ENCODE data around the gene ZBTB3.
"Not testable (repeated sequence)": the region's sequence is repeated elsewhere in the genome, so short reads cannot be mapped to it uniquely, and the experiment has no call there.

ZBTB3 gene

GRCh38 chr11:62757846-62758788, 4.2 kb upstream of the ZBTB3 start:
- in situ Hi-C loops (cut with HindIII; ENCODE audit: low sequenced_read_pairs), result no loop called here

GRCh38 chr11:62755086-62755615, 1.2 kb upstream of the ZBTB3 start:
- in situ Hi-C loops (cut with HindIII; ENCODE audit: low sequenced_read_pairs), result no loop called here

GRCh38 chr11:62752994-62753735, 795 bp downstream of the ZBTB3 start:
- in situ Hi-C loops (cut with HindIII; ENCODE audit: low sequenced_read_pairs), result no loop called here

GRCh38 chr11:62752177-62752785, 1.7 kb downstream of the ZBTB3 start:
- in situ Hi-C loops (cut with HindIII; ENCODE audit: low sequenced_read_pairs), result no loop called here

GRCh38 chr11:62749931-62750330, 4.0 kb downstream of the ZBTB3 start:
- in situ Hi-C loops (cut with HindIII; ENCODE audit: low sequenced_read_pairs), result not testable (repeated sequence)

GRCh38 chr11:62747475-62748160, 6.3 kb downstream of the ZBTB3 start:
- in situ Hi-C loops (cut with HindIII; ENCODE audit: low sequenced_read_pairs), result no loop called here

- in situ Hi-C loops (cut with HindIII; ENCODE audit: low sequenced_read_pairs), result no loop called here
Measured at GRCh38 chr11:62737196-62737595, 16.8 kb downstream of the ZBTB3 start.

GRCh38 chr11:62732830-62733229, 21.1 kb downstream of the ZBTB3 start:
- in situ Hi-C loops (cut with HindIII; ENCODE audit: low sequenced_read_pairs), result no loop called here

GRCh38 chr11:62730076-62730475, 23.9 kb downstream of the ZBTB3 start:
- in situ Hi-C loops (cut with HindIII; ENCODE audit: low sequenced_read_pairs), result not testable (repeated sequence)

GRCh38 chr11:62728171-62728988, 25.6 kb downstream of the ZBTB3 start, which contains the start of gene TTC9C:
TSS of gene TTC9C (plus strand) at chr11:62728486. CDS start at chr11:62728849, 363 bp downstream.
- in situ Hi-C loops (cut with HindIII; ENCODE audit: low sequenced_read_pairs), result no loop called here

GRCh38 chr11:62727872-62728170, 26.1 kb downstream of the ZBTB3 start:
- in situ Hi-C loops (cut with HindIII; ENCODE audit: low sequenced_read_pairs), result no loop called here

- in situ Hi-C loops (cut with HindIII; ENCODE audit: low sequenced_read_pairs), result no loop called here
Measured at GRCh38 chr11:62727165-62727871, 26.6 kb downstream of the ZBTB3 start, which contains the start of gene HNRNPUL2. TSS of gene HNRNPUL2 (minus strand) at chr11:62727457. CDS start at chr11:62727156, 301 bp downstream.

- in situ Hi-C loops (cut with HindIII; ENCODE audit: low sequenced_read_pairs), result no loop called here
Measured at GRCh38 chr11:62726915-62727164, 27.1 kb downstream of the ZBTB3 start.

- in situ Hi-C loops (cut with HindIII; ENCODE audit: low sequenced_read_pairs), result no loop called here
Measured at GRCh38 chr11:62726156-62726914, 27.6 kb downstream of the ZBTB3 start.

- in situ Hi-C loops (cut with HindIII; ENCODE audit: low sequenced_read_pairs), result no loop called here
Measured at GRCh38 chr11:62725646-62726045, 28.3 kb downstream of the ZBTB3 start.

GRCh38 chr11:62724171-62724570, 29.8 kb downstream of the ZBTB3 start:
- in situ Hi-C loops (cut with HindIII; ENCODE audit: low sequenced_read_pairs), result no loop called here

- in situ Hi-C loops (cut with HindIII; ENCODE audit: low sequenced_read_pairs), result no loop called here
Measured at GRCh38 chr11:62721994-62722393, 32.0 kb downstream of the ZBTB3 start.

GRCh38 chr11:62719302-62719978, 34.5 kb downstream of the ZBTB3 start:
- in situ Hi-C loops (cut with HindIII; ENCODE audit: low sequenced_read_pairs), result no loop called here
